Astrocyte of the spinal cord (primary cell): ENCODE results near the gene TRIM7.

ENCODE experiments used
- DNase-seq: peaks from one replicate; pipeline ENCODE4 v3.0.0; 2011; ENCODE audit warnings: low read depth, low spot score
- H3K4me3 ChIP-seq: 2 replicates; pipeline ENCODE4 v1.5.1; 2011; ENCODE audit warnings: low read depth, mild to moderate bottlenecking, low read length, moderate library complexity
- in situ Hi-C: cut with HindIII; loops from 2 replicates; pipeline ENCODE4 v1.10.0; 2017; ENCODE audit warnings: low sequenced_read_pairs
- TF ChIP-seq, protein P1 (sequence below): IDR thresholded peaks from 2 replicates; pipeline ENCODE4 v1.5.1; 2012; ENCODE audit warnings: low read depth, mild to moderate bottlenecking, low read length, inconsistent platforms

TRIM7 gene

DNA sequence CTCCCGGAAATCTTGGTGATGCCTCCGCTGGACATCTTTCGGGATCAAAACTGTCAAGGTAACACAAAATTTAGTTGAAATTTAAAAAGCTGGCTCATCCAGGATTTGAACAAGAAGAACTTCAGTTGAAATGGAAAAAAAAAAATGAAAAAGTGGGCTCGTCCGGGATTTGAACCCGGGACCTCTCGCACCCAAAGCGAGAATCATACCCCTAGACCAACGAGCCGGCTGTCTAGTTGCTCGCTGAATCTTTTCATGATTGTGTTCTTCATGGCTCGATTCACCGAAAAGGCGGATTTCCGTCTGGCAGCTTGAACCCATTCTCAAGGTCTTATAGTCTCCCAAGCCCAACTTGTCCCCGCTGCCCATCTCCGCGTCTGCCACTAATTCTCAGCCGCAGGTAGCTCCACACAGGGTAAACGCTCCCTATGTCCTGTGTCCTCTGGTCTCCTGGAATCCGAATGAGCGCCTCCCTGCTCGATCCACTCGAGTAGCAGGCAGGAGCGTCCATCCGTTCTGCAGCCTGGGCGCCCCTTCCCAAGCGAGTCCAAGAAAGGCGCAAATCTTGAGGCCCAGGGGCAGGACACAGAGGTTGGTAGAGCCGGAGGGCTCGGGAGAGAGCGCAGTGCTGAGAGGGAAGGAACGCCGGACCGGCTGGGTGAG, 16.2 kb downstream of the TRIM7 start:
- TF ChIP-seq, protein P1, sequence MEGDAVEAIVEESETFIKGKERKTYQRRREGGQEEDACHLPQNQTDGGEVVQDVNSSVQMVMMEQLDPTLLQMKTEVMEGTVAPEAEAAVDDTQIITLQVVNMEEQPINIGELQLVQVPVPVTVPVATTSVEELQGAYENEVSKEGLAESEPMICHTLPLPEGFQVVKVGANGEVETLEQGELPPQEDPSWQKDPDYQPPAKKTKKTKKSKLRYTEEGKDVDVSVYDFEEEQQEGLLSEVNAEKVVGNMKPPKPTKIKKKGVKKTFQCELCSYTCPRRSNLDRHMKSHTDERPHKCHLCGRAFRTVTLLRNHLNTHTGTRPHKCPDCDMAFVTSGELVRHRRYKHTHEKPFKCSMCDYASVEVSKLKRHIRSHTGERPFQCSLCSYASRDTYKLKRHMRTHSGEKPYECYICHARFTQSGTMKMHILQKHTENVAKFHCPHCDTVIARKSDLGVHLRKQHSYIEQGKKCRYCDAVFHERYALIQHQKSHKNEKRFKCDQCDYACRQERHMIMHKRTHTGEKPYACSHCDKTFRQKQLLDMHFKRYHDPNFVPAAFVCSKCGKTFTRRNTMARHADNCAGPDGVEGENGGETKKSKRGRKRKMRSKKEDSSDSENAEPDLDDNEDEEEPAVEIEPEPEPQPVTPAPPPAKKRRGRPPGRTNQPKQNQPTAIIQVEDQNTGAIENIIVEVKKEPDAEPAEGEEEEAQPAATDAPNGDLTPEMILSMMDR, result peak; percentile 9
- H3K4me3 ChIP-seq, result peak overlapping the region; percentile 79
- DNase-seq, result peak; percentile 80
- in situ Hi-C loops, result no loop called here

DNA sequence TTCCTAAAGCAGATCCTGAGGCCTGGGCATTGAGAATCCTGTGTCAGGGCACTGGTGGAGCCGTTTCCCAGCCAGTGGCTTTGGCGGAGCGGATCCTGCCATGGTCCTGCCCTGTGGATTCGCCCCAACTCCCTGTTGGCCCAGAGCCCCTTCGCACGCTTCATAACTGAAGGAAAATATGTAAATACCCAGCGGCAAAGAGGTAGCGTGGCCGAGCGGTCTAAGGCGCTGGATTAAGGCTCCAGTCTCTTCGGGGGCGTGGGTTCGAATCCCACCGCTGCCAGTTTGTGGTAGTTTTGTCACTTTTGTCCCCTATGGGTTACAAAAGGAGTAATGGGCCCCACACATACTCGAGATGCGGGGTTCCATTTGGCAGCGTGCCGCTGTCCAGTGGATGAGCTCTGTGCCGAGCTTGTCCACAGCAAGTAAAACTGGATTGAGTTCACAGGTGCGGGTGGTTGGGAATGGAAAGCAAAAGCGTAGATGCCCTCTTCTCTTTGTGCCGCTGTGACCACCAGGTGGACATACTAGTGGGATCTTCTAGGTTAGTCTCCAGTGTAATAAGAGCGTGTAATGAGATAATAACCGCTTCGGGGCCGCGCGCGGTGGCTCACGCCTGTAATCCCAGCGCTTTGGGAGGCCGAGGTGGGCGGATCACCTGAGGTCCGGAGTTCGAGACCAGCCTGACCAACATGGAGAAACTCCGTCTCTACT, 17.3 kb downstream of the TRIM7 start:
- DNase-seq, result peak; percentile 83
- TF ChIP-seq, protein P1, result peak; percentile 30
- in situ Hi-C loops, result no loop called here
- peak overlapping the region; percentile 43 for H3K4me3 ChIP-seq

DNA sequence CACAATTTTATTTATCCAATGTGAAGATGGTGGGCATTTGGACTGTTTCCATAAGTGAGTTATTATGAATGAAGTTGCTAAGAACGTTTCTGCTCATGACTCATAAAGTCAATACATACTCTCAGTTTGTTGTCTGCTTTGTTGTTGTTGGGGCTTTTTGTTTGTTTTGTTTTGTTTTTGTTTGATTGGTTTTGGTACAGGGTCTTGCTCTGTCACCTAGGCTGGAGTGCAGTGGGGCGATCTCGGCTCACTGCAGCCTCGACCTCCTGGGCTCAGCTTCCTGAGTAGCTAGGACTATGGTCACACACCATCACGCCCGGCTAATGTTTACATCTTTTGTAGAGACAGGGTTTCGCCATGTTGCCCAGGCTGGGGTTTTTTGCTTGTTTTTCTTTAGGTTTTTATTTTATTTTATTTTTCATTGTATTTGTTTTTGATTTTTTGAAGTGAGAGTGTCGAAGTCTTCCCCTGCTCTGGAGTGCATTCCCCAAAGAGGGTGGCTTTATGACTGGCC, 18.0 kb downstream of the TRIM7 start:
- TF ChIP-seq, protein P1, result no peak
- peak overlapping the region; percentile 43 for H3K4me3 ChIP-seq
- DNase-seq, result no peak
- in situ Hi-C loops, result no loop called here

DNA sequence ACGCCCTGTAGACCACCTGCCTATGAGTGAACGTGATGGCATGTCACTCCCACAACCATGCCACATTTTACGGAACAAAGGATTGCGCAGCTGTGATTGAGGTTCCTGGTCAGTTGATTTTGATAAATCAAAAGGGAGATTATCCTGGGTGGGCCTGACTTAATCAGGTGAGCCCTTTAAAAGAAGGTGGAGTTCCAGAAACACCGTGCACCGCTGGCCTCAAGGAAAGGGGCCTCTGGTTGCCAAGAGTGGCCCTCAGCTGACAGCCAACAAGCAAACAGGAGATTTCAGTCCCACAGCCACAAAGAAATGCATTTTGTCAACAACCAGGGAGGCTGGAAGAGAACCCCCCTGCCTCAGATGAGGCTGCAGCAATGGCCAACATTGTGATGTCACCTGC, 19.0 kb downstream of the TRIM7 start:
- no peak for DNase-seq
- TF ChIP-seq, protein P1, result no peak
- in situ Hi-C loops, result no loop called here
- H3K4me3 ChIP-seq, result no peak overlapping the region

DNA sequence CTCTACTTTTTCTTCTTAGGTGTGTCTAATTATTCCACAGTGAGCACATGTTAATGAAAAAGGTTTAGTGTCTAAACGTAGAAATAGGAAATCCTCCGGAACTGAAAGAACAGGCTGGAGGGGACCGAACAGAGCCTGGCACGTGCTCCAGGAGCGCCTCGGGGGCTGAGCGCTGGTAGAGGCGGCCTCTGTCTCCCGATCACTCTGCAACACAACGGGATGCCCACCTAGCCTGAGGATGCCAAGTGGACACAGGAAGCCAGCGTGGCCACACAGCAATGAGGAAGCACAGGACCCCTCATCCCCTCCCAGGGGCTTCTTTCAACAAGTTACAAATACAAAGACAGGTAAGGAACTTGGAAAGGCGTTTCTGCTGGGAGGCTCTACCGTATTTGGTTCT, 19.4 kb downstream of the TRIM7 start:
- H3K4me3 ChIP-seq, result no peak overlapping the region
- DNase-seq, result no peak
- TF ChIP-seq, protein P1, result no peak
- in situ Hi-C loops, result no loop called here

DNA sequence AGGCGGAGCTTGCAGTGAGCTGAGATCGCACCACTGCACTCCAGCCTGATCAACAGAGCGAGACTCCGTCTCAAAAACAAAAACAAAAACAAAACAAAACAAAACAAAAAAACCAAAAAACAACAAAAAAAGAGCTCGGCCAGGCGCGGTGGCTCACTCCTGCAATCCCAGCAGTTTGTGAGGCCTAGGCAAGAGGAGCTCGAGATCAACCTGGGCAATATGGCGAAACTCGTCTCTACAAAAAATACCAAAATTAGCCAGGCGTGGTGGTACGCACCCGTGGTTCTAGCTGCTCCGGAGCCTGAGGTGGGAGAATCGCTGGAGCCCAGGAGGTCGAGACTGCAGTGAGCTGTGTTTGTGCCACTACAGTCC, 20.2 kb downstream of the TRIM7 start:
- no peak for DNase-seq
- peak overlapping the region; percentile 47 for H3K4me3 ChIP-seq
- in situ Hi-C loops, result no loop called here
- TF ChIP-seq, protein P1, result no peak
